Activated CD4-positive, alpha-beta memory T cell treated with anti-CD3 and anti-CD28 coated beads, Interleukin-2, amount 10 ng/mL, durations not matched to agents 7 days and 5 days (primary cell): ENCODE measurements around the gene DPM3. TPM values are rescaled to one million over a fixed set of nuclear protein-coding genes. Genes with fewer than 3 reads are reported as not detected.
A peak's percentile ranks its signal among the peaks of the same experiment; 100 is the strongest.

ENCODE experiments used
- CTCF ChIA-PET: fragments of 350-600 bp; sonication (Branson Sonifier 250); formaldehyde crosslinking; loops from one replicate; lab custom pipeline; 2021; ENCODE audit warnings: antibody characterized with exemption, inconsistent platforms; lab: Charles Lee
- POLR2A ChIA-PET: fragments of 350-600 bp; sonication (Branson Sonifier 250); formaldehyde crosslinking; loops from one replicate; lab custom pipeline; 2021; ENCODE audit warnings: antibody characterized with exemption; lab: Charles Lee
- DNase-seq: peaks from one replicate; pipeline ENCODE4 v3.0.0-alpha.2; 2020
- H3K27ac Mint-ChIP-seq: one replicate; pipeline ENCODE4 v1.8.0; 2021; ENCODE audit warnings: mild to moderate bottlenecking, mixed read lengths
- H3K27me3 Mint-ChIP-seq: one replicate; pipeline ENCODE4 v1.8.0; 2021; ENCODE audit warnings: mixed read lengths
- H3K36me3 Mint-ChIP-seq: one replicate; pipeline ENCODE4 v1.8.0; 2021; ENCODE audit warnings: low read depth, mixed read lengths
- H3K4me1 Mint-ChIP-seq: one replicate; pipeline ENCODE4 v1.8.0; 2021; ENCODE audit warnings: mixed read lengths
- H3K4me3 Mint-ChIP-seq: one replicate; pipeline ENCODE4 v1.8.0; 2021; ENCODE audit warnings: mild to moderate bottlenecking, mixed read lengths
- H3K9me3 Mint-ChIP-seq: one replicate; pipeline ENCODE4 v1.8.0; 2021; ENCODE audit warnings: mixed read lengths
- total RNA-seq, 2 experiments: library from RNA; stranded (reverse); gene quantifications; one replicate each; pipeline ENCODE4 v1.2.3, GENCODE V29; 2021

The DPM3 gene
- total RNA-seq, 2 experiments from 2014 or later: 80.2 to 80.6 TPM

- CTCF ChIA-PET: interaction anchor here (1.0 to 1.3 kb wide), 3 partner anchors 9 to 93 kb away, joined by 3 to 4 read pairs (median 3); partner anchors contain the start of gene KRTCAP2
- Mint-ChIP-seq H3K9me3 (no peaks in the 10 kb centered on the region), H3K36me3 (peaks cover 53% of the 10 kb centered on the region), H3K27ac (no peak overlapping the region), H3K4me3 (no peak overlapping the region), H3K27me3 (no peaks in the 10 kb centered on the region), H3K4me1 (peaks cover 23% of the 10 kb centered on the region)
- POLR2A ChIA-PET: no interaction called here
- DNase-seq: no peak
These were observed 41.2 kb upstream of the DPM3 start for GRCh38 chr1:155181371-155182051.

GRCh38 chr1:155179112-155180031 lies 39.0 kb upstream of the DPM3 start:
- ChIA-PET CTCF (interaction anchor here (2.7 kb wide), 1 partner anchor 14 kb away, joined by 21 read pairs; no protein-coding TSS in a partner anchor), POLR2A (interaction anchor here (1.3 kb wide), 1 partner anchor 47 kb away, joined by 3 read pairs; no protein-coding TSS in a partner anchor)
- peaks cover 60% of the 10 kb centered on the region for H3K36me3 Mint-ChIP-seq
- H3K9me3 Mint-ChIP-seq: no peaks in the 10 kb centered on the region
- peaks cover 42% of the 10 kb centered on the region for H3K4me1 Mint-ChIP-seq
- H3K4me3 Mint-ChIP-seq: no peak overlapping the region
- no peaks in the 10 kb centered on the region for H3K27me3 Mint-ChIP-seq
- no peak overlapping the region for H3K27ac Mint-ChIP-seq
- DNase-seq: no peak

DNA sequence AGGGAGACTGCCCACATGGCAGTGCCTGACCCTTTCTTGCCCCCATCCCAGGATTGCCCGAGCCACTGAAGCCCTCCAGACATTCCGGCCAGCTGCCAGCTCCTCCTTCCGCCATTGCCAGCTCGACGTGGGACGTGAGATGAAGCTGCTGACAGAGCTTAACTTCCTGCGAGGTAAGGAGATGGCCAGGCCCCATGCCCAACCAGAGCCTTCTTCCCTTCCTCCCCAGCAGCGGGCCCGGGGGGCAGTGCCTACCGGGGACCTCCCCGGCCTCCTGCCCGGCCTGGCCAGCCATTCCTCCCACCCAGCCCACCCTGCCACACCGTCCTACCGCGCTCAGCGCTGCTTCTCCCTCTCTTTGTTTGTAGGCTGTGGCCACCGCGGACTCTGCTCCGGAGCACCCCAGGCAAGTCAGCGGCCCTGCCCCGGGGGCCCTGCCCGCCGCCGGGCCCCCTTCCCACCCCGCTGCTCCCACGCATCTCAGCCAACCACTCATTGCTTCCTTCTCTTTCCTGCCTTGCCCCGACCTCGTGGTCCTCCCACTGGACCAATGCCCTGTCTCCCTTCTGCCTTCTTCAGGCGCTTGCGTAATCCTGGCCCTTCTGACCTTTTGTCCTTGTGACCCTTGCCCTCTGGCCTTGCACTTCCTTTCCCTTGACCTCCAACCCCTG lies 38.2 kb upstream of the DPM3 start:
- Mint-ChIP-seq H3K27ac (no peak overlapping the region), H3K4me1 (peaks cover 47% of the 10 kb centered on the region), H3K9me3 (no peaks in the 10 kb centered on the region), H3K36me3 (peaks cover 58% of the 10 kb centered on the region), H3K27me3 (no peaks in the 10 kb centered on the region), H3K4me3 (no peak overlapping the region)
- ChIA-PET CTCF (interaction anchor here (1.5 to 2.7 kb wide), 4 partner anchors 15 to 94 kb away, joined by 4 to 21 read pairs (median 8); no protein-coding TSS in a partner anchor), POLR2A (interaction anchor here (1.0 to 7.5 kb wide), 4 partner anchors 15 to 145 kb away, joined by 3 to 133 read pairs (median 4); no protein-coding TSS in a partner anchor)
- DNase-seq: no peak

DNA sequence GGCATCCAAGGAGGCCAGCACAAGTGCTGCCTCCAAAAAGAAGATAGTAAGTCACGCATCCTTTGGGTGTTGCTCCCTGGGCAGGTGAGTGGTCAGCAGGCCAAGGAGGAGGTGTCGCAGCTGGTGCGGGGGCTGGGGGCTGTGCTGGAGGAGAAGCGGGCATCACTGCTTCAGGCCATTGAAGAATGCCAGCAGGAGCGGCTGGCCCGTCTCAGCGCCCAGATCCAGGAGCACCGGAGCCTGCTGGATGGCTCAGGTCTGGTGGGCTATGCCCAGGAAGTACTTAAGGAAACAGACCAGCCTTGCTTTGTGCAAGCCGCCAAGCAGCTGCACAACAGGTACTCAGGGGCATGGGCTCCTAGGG lies 37.6 kb upstream of the DPM3 start:
- ChIA-PET CTCF (interaction anchor here (1.3 to 2.7 kb wide), 7 partner anchors 15 to 93 kb away, joined by 4 to 21 read pairs (median 9); no protein-coding TSS in a partner anchor), POLR2A (interaction anchor here (1.0 to 7.5 kb wide), 6 partner anchors 15 to 145 kb away, joined by 3 to 133 read pairs (median 7); partner anchors contain the start of genes MTX1 and THBS3)
- Mint-ChIP-seq H3K36me3 (peaks cover 57% of the 10 kb centered on the region), H3K27ac (no peak overlapping the region), H3K4me1 (peaks cover 51% of the 10 kb centered on the region), H3K4me3 (no peak overlapping the region), H3K27me3 (no peaks in the 10 kb centered on the region), H3K9me3 (no peaks in the 10 kb centered on the region)
- no peak for DNase-seq

- Mint-ChIP-seq H3K9me3 (no peaks in the 10 kb centered on the region), H3K4me3 (no peak overlapping the region), H3K36me3 (peaks cover 56% of the 10 kb centered on the region), H3K27me3 (no peaks in the 10 kb centered on the region), H3K27ac (no peak overlapping the region), H3K4me1 (peaks cover 53% of the 10 kb centered on the region)
- CTCF ChIA-PET: interaction anchor here (0.7 to 2.7 kb wide), 9 partner anchors 16 to 93 kb away, joined by 3 to 21 read pairs (median 8); no protein-coding TSS in a partner anchor
- POLR2A ChIA-PET: interaction anchor here (1.2 to 7.5 kb wide), 5 partner anchors 16 to 146 kb away, joined by 3 to 133 read pairs (median 8); partner anchors contain the start of genes MTX1 and THBS3
- DNase-seq: no peak
These were observed 37.0 kb upstream of the DPM3 start for GRCh38 chr1:155177192-155177917.

- peaks cover 56% of the 10 kb centered on the region for H3K4me1 Mint-ChIP-seq
- DNase-seq: peak; percentile 88
- ChIA-PET CTCF (interaction anchor here (0.7 to 5.0 kb wide), 13 partner anchors 17 to 92 kb away, joined by 3 to 93 read pairs (median 11); no protein-coding TSS in a partner anchor), POLR2A (interaction anchor here (1.2 to 7.5 kb wide), 5 partner anchors 8 to 50 kb away, joined by 8 to 133 read pairs (median 17); partner anchors contain the start of genes MTX1 and THBS3)
- no peaks in the 10 kb centered on the region for H3K9me3 Mint-ChIP-seq
- H3K4me3 Mint-ChIP-seq: peak overlapping the region; percentile 18
- H3K36me3 Mint-ChIP-seq: peaks cover 56% of the 10 kb centered on the region
- H3K27ac Mint-ChIP-seq: peak overlapping the region; percentile 96
- H3K27me3 Mint-ChIP-seq: no peaks in the 10 kb centered on the region
These were observed 36.3 kb upstream of the DPM3 start for GRCh38 chr1:155176544-155177071.

- no peaks in the 10 kb centered on the region for H3K9me3 Mint-ChIP-seq
- CTCF ChIA-PET: interaction anchor here (0.7 to 5.0 kb wide), 10 partner anchors 19 to 148 kb away, joined by 3 to 93 read pairs (median 9); no protein-coding TSS in a partner anchor
- H3K4me1 Mint-ChIP-seq: peaks cover 57% of the 10 kb centered on the region
- peak overlapping the region; percentile 96 for H3K27ac Mint-ChIP-seq
- peak overlapping the region; percentile 18 for H3K4me3 Mint-ChIP-seq
- DNase-seq: peak; percentile 44
- peaks cover 51% of the 10 kb centered on the region for H3K36me3 Mint-ChIP-seq
- POLR2A ChIA-PET: interaction anchor here (1.0 to 7.5 kb wide), 6 partner anchors 9 to 148 kb away, joined by 3 to 133 read pairs (median 12); partner anchors contain the start of genes MTX1 and THBS3
- H3K27me3 Mint-ChIP-seq: no peaks in the 10 kb centered on the region
These were observed 35.6 kb upstream of the DPM3 start for GRCh38 chr1:155175927-155176371.

DNA sequence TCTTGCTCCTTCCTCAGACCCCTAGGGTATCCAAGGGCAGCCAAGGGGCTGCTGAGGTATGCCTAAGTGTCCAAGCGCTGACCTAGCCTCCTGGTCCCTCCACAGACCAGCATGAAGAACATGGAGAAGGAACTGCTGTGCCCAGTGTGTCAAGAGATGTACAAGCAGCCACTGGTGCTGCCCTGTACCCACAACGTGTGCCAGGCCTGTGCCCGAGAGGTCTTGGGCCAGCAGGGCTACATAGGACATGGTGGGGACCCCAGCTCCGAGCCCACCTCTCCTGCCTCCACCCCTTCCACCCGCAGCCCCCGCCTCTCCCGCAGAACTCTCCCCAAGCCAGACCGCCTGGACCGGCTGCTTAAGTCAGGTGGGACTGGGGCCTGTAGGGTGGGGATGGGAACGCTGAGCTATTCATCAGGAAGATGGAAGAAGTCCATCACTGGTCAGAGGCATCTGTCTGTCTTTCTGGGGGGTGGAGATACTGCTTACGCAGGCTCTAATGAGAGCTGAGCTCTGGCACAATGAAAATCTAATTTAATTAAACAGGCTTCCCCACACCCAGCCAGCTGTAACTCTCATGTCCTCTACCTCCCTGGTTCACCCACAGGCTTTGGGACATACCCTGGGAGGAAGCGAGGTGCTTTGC lies 35.1 kb upstream of the DPM3 start:
- Mint-ChIP-seq H3K9me3 (no peaks in the 10 kb centered on the region), H3K4me3 (peak overlapping the region; percentile 97), H3K27ac (peak overlapping the region; percentile 96), H3K4me1 (peaks cover 58% of the 10 kb centered on the region), H3K27me3 (no peaks in the 10 kb centered on the region), H3K36me3 (peaks cover 52% of the 10 kb centered on the region)
- peak; percentile 17 for DNase-seq
- CTCF ChIA-PET: interaction anchor here (0.5 to 5.0 kb wide), 13 partner anchors 19 to 163 kb away, joined by 3 to 93 read pairs (median 6); no protein-coding TSS in a partner anchor
- POLR2A ChIA-PET: interaction anchor here (1.0 to 7.5 kb wide), 7 partner anchors 9 to 149 kb away, joined by 3 to 133 read pairs (median 8); partner anchors contain the start of genes MTX1 and THBS3

GRCh38 chr1:155174324-155175280 lies 34.3 kb upstream of the DPM3 start:
- Mint-ChIP-seq H3K36me3 (peaks cover 51% of the 10 kb centered on the region), H3K4me1 (peaks cover 61% of the 10 kb centered on the region), H3K4me3 (peak overlapping the region; percentile 97), H3K9me3 (no peaks in the 10 kb centered on the region), H3K27me3 (no peaks in the 10 kb centered on the region), H3K27ac (peak overlapping the region; percentile 96)
- peak; percentile 73 for DNase-seq
- POLR2A ChIA-PET: interaction anchor here (0.6 to 7.5 kb wide), 11 partner anchors 10 to 845 kb away, joined by 3 to 133 read pairs (median 8); partner anchors contain the start of genes MTX1 and THBS3
- CTCF ChIA-PET: interaction anchor here (0.5 to 5.0 kb wide), 14 partner anchors 20 to 162 kb away, joined by 3 to 93 read pairs (median 6); no protein-coding TSS in a partner anchor
